HCT116 (cell line): ENCODE data around the gene SNHG17.

Experiments
- CBX3 ChIP-seq: IDR thresholded peaks from 2 replicates; pipeline ENCODE4 v1.6.1; 2012; ENCODE audit warnings: low read depth
- ELF1 ChIP-seq: IDR thresholded peaks from 2 replicates; pipeline ENCODE4 v1.6.1; 2012; ENCODE audit warnings: low read depth, borderline replicate concordance
- EZH2 ChIP-seq: fragments of 200-600 bp; sonication (generic); IDR thresholded peaks from 2 replicates; pipeline ENCODE4 v1.6.1; 2017; ENCODE audit warnings: antibody characterized with exemption, mixed run types
- EZH2phosphoT487 ChIP-seq: fragments of 200-600 bp; IDR thresholded peaks from 2 replicates; pipeline ENCODE4 v1.6.1; 2018; ENCODE audit warnings: antibody characterized with exemption, borderline replicate concordance
- MAX ChIP-seq: IDR thresholded peaks from 2 replicates; pipeline ENCODE4 v1.6.1; 2012
- POLR2A ChIP-seq: IDR thresholded peaks from 2 replicates; pipeline ENCODE4 v1.7.0; 2011; ENCODE audit warnings: borderline replicate concordance; ENCODE audit not compliant: insufficient read depth, insufficient read length; ENCODE audit errors: extremely low read depth
- POLR2AphosphoS5 ChIP-seq: IDR thresholded peaks from 2 replicates; pipeline ENCODE4 v1.6.1; 2011; ENCODE audit warnings: mild to moderate bottlenecking, low read depth, low read length, moderate library complexity
- RAD21 ChIP-seq: IDR thresholded peaks from 2 replicates; pipeline ENCODE4 v1.6.1; 2012; ENCODE audit warnings: low read depth, mild to moderate bottlenecking
- ZNF274 ChIP-seq: fragments of 200-500 bp; sonication (Bioruptor generic); IDR thresholded peaks from 2 replicates; pipeline ENCODE4 v1.6.1; 2014; ENCODE audit warnings: mild to moderate bottlenecking, low read depth, low read length, inconsistent platforms
- TF ChIP-seq, protein P1 (sequence below), 3 experiments: fragments of 200-600 bp in 1 of 3; sonication (generic) in 1 of 3; IDR thresholded peaks in 2 of 3; conservative IDR thresholded peaks in 1 of 3; 2 replicates each; pipeline ENCODE4 v1.5.1; 2012 to 2017; ENCODE audit warnings: low read depth in 2 of 3, low read length in 2 of 3, antibody characterized with exemption in 1 of 3, borderline replicate concordance in 1 of 3, control low read depth in 1 of 3, mild to moderate bottlenecking in 1 of 3, mixed read lengths in 1 of 3, mixed run types in 1 of 3, moderate library complexity in 1 of 3; ENCODE audit not compliant: insufficient read depth in 1 of 3
- TF ChIP-seq, protein P2 (sequence below): IDR thresholded peaks from 2 replicates; pipeline ENCODE4 v1.6.1; 2011; ENCODE audit warnings: mild to moderate bottlenecking, low read length, moderate library complexity; ENCODE audit not compliant: insufficient replicate concordance; ENCODE audit errors: extremely low read depth

- TF ChIP-seq, protein P1, sequence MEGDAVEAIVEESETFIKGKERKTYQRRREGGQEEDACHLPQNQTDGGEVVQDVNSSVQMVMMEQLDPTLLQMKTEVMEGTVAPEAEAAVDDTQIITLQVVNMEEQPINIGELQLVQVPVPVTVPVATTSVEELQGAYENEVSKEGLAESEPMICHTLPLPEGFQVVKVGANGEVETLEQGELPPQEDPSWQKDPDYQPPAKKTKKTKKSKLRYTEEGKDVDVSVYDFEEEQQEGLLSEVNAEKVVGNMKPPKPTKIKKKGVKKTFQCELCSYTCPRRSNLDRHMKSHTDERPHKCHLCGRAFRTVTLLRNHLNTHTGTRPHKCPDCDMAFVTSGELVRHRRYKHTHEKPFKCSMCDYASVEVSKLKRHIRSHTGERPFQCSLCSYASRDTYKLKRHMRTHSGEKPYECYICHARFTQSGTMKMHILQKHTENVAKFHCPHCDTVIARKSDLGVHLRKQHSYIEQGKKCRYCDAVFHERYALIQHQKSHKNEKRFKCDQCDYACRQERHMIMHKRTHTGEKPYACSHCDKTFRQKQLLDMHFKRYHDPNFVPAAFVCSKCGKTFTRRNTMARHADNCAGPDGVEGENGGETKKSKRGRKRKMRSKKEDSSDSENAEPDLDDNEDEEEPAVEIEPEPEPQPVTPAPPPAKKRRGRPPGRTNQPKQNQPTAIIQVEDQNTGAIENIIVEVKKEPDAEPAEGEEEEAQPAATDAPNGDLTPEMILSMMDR (IDR thresholded peaks at IDR 0.05 in 2 of 3, conservative IDR thresholded peaks at IDR 0.05 in 1 of 3; ENCODE audit: borderline replicate concordance in 1 of 3, insufficient read depth in 1 of 3, low read depth in 2 of 3, low read length in 2 of 3), result no peak
- no peak for TF ChIP-seq EZH2phosphoT487
- TF ChIP-seq RAD21, result no peak
- no peak for TF ChIP-seq ZNF274
- no peak for TF ChIP-seq EZH2
- TF ChIP-seq POLR2AphosphoS5, result no peak
- TF ChIP-seq POLR2A, result no peak
- TF ChIP-seq, protein P2, sequence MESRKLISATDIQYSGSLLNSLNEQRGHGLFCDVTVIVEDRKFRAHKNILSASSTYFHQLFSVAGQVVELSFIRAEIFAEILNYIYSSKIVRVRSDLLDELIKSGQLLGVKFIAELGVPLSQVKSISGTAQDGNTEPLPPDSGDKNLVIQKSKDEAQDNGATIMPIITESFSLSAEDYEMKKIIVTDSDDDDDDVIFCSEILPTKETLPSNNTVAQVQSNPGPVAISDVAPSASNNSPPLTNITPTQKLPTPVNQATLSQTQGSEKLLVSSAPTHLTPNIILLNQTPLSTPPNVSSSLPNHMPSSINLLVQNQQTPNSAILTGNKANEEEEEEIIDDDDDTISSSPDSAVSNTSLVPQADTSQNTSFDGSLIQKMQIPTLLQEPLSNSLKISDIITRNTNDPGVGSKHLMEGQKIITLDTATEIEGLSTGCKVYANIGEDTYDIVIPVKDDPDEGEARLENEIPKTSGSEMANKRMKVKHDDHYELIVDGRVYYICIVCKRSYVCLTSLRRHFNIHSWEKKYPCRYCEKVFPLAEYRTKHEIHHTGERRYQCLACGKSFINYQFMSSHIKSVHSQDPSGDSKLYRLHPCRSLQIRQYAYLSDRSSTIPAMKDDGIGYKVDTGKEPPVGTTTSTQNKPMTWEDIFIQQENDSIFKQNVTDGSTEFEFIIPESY, result no peak
- TF ChIP-seq MAX, result no peak
- TF ChIP-seq CBX3, result no peak
- TF ChIP-seq ELF1, result no peak
These were observed 31.1 kb downstream of the SNHG17 start for GRCh38 chr20:38404016-38404415.
